ENCODE results near the gene AFAP1L2. TPM values are rescaled to one million over a fixed set of nuclear protein-coding genes. Genes with fewer than 3 reads are reported as not detected.

The AFAP1L2 gene
- total RNA-seq, 4 donors from 2014 or later: 20.5 to 29.5 (median 23.9) TPM

GRCh38 chr10:114283535-114284234 is 120.6 kb downstream of the AFAP1L2 start:
- H3K27me3 ChIP-seq: peaks cover 7% of the 10 kb centered on the region
- no peaks in the 10 kb centered on the region for H3K36me3 ChIP-seq
- no peak overlapping the region for H3K4me3 ChIP-seq
- H3K27ac ChIP-seq: no peak overlapping the region
- TF ChIP-seq POLR2AphosphoS5 (IDR thresholded peaks at IDR 0.05) (no peak), EP300 (IDR thresholded peaks at IDR 0.05) (no peak), CTCF (IDR thresholded peaks at IDR 0.05) (no peak)
- no peaks in the 10 kb centered on the region for H3K9me3 ChIP-seq
- ATAC-seq: no peak
- WGBS, 2 donors (ENCODE audit: low coverage in 1 of 2): 81 to 86% methylated on average over 5 to 6 of the region's 6 CpGs
- no peaks in the 10 kb centered on the region for H3K4me1 ChIP-seq

GRCh38 chr10:114283091-114283490 is 121.2 kb downstream of the AFAP1L2 start:
- Histone ChIP-seq H3K4me3 (no peak overlapping the region), H3K9me3 (no peaks in the 10 kb centered on the region), H3K4me1 (no peaks in the 10 kb centered on the region), H3K27me3 (peaks cover 13% of the 10 kb centered on the region), H3K36me3 (no peaks in the 10 kb centered on the region), H3K27ac (no peak overlapping the region)
- 93% methylated on average over 7 of the region's 10 CpGs; no CpG with 5 or more reads in 1 of the 2 donors for WGBS, 2 donors (ENCODE audit: low coverage in 1 of 2)
- TF ChIP-seq POLR2AphosphoS5 (IDR thresholded peaks at IDR 0.05) (no peak), CTCF (IDR thresholded peaks at IDR 0.05) (no peak), EP300 (IDR thresholded peaks at IDR 0.05) (no peak), POLR2A (IDR thresholded peaks at IDR 0.05) (no peak)
- no peak for ATAC-seq

GRCh38 chr10:114282526-114282925 is 121.8 kb downstream of the AFAP1L2 start:
- no peak for ATAC-seq
- no peaks in the 10 kb centered on the region for H3K36me3 ChIP-seq
- H3K27me3 ChIP-seq: peaks cover 14% of the 10 kb centered on the region
- H3K9me3 ChIP-seq: no peaks in the 10 kb centered on the region
- no peak overlapping the region for H3K27ac ChIP-seq
- no peaks in the 10 kb centered on the region for H3K4me1 ChIP-seq
- no peak overlapping the region for H3K4me3 ChIP-seq
- no peak for TF ChIP-seq EP300 (IDR thresholded peaks at IDR 0.05)
- no peak for TF ChIP-seq CTCF (IDR thresholded peaks at IDR 0.05)
- no peak for TF ChIP-seq POLR2A (IDR thresholded peaks at IDR 0.05)
- no peak for TF ChIP-seq POLR2AphosphoS5 (IDR thresholded peaks at IDR 0.05)
- 82 to 100% methylated on average over 2 of the region's 2 CpGs for WGBS, 2 donors (ENCODE audit: low coverage in 1 of 2)

- no peak overlapping the region for H3K27ac ChIP-seq
- H3K4me3 ChIP-seq: no peak overlapping the region
- H3K9me3 ChIP-seq: no peaks in the 10 kb centered on the region
- no peak for ATAC-seq
- no peaks in the 10 kb centered on the region for H3K36me3 ChIP-seq
- H3K4me1 ChIP-seq: no peaks in the 10 kb centered on the region
- WGBS, 2 donors (ENCODE audit: low coverage in 1 of 2): 38 to 83% methylated on average over 1 to 2 of the region's 5 CpGs
- TF ChIP-seq CTCF (IDR thresholded peaks at IDR 0.05): no peak
- no peak for TF ChIP-seq POLR2A (IDR thresholded peaks at IDR 0.05)
- no peak for TF ChIP-seq POLR2AphosphoS5 (IDR thresholded peaks at IDR 0.05)
- no peak for TF ChIP-seq EP300 (IDR thresholded peaks at IDR 0.05)
- peaks cover 14% of the 10 kb centered on the region for H3K27me3 ChIP-seq
Measured at GRCh38 chr10:114281461-114281860, 122.8 kb downstream of the AFAP1L2 start.

- 87% methylated on average over 3 of the region's 7 CpGs; no CpG with 5 or more reads in 1 of the 2 donors for WGBS, 2 donors (ENCODE audit: low coverage in 1 of 2)
- no peak for TF ChIP-seq EP300 (IDR thresholded peaks at IDR 0.05)
- TF ChIP-seq POLR2AphosphoS5 (IDR thresholded peaks at IDR 0.05): no peak
- Histone ChIP-seq H3K4me3 (no peak overlapping the region), H3K4me1 (no peaks in the 10 kb centered on the region), H3K27ac (no peak overlapping the region), H3K36me3 (no peaks in the 10 kb centered on the region), H3K9me3 (no peaks in the 10 kb centered on the region), H3K27me3 (peaks cover 14% of the 10 kb centered on the region)
- no peak for ATAC-seq
Measured at GRCh38 chr10:114281006-114281405, 123.3 kb downstream of the AFAP1L2 start.
